T-cell (primary cell): ENCODE measurements around the gene TESK1. TPM values are rescaled to one million over a fixed set of nuclear protein-coding genes. Genes with fewer than 3 reads are reported as not detected.
A peak's percentile ranks its signal among the peaks of the same experiment; 100 is the strongest.

Experiments
- ATAC-seq, 4 experiments: fragments of 200-7000 bp in 3 of 4; fragments of 150-1000 bp in 1 of 4; cut with Tn5 transposase; replicated peaks in 1 of 4; 1 replicate in 3 of 4; 2 replicates in 1 of 4; pipeline ENCODE4 v1.10.0; 2021; ENCODE audit warnings: moderate library complexity in 3 of 4, mild to moderate bottlenecking in 2 of 4, moderate number of reproducible peaks in 1 of 4
- CTCF ChIA-PET, 2 donors: fragments of 300-600 bp; sonication (Branson Sonifier 250); formaldehyde crosslinking; loops; one replicate each; lab custom pipeline; 2022; ENCODE audit warnings: antibody characterized with exemption in 2 of 2; lab: Charles Lee
- POLR2A ChIA-PET, 2 donors: fragments of 300-600 bp; sonication (Branson Sonifier 250); formaldehyde crosslinking; loops; one replicate each; lab custom pipeline; 2022; ENCODE audit warnings: antibody characterized with exemption in 2 of 2; lab: Charles Lee
- DNase-seq, 35 experiments: peaks; one replicate each; pipeline versions ENCODE4 v3.0.0 to v3.0.0-alpha.2; 2013 to 2023
- H3K27ac ChIP-seq: one replicate; pipeline ENCODE4 v1.5.1; 2013; ENCODE audit warnings: low read length
- H3K27me3 ChIP-seq, 2 experiments: replicated peaks in 1 of 2; 1 replicate in 1 of 2; 2 replicates in 1 of 2; pipeline versions ENCODE4 v1.6.1 to v1.7.0; 2013; ENCODE audit warnings: low read length in 1 of 2, mixed read lengths in 1 of 2; ENCODE audit not compliant: control insufficient read depth in 2 of 2, insufficient read depth in 2 of 2; ENCODE audit errors: extremely low read depth in 1 of 2
- H3K36me3 ChIP-seq, 2 donors: 1 replicate in 1 of 2; 2 replicates in 1 of 2; pipeline versions ENCODE4 v1.6.1 to v1.7.0; 2013; ENCODE audit warnings: low read length in 1 of 2; ENCODE audit not compliant: control insufficient read depth in 2 of 2, insufficient read depth in 1 of 2; ENCODE audit errors: extremely low read depth in 1 of 2
- H3K4me1 ChIP-seq, 2 experiments: 1 replicate in 1 of 2; 2 replicates in 1 of 2; pipeline versions ENCODE4 v1.6.1 to v1.7.0; 2013; ENCODE audit warnings: low read length in 2 of 2, mixed read lengths in 1 of 2; ENCODE audit not compliant: insufficient read depth in 2 of 2, control insufficient read depth in 1 of 2; ENCODE audit errors: extremely low read depth in 1 of 2
- H3K4me3 ChIP-seq, 2 donors: 1 replicate in 1 of 2; 2 replicates in 1 of 2; pipeline versions ENCODE4 v1.5.1 to v1.7.0; 2013; ENCODE audit warnings: mild to moderate bottlenecking in 2 of 2, low read length in 1 of 2, moderate library complexity in 1 of 2; ENCODE audit not compliant: control insufficient read depth in 1 of 2; ENCODE audit errors: extremely low read depth in 1 of 2
- H3K9me3 ChIP-seq: 2 replicates; pipeline ENCODE4 v1.7.0; 2013
- H3K27ac Mint-ChIP-seq, 2 donors: one replicate each; pipeline ENCODE4 v1.8.0; 2020 to 2021; ENCODE audit warnings: mild to moderate bottlenecking in 2 of 2, mixed read lengths in 2 of 2
- H3K27me3 Mint-ChIP-seq, 2 donors: one replicate each; pipeline ENCODE4 v1.8.0; 2021 to 2022; ENCODE audit warnings: mixed read lengths in 2 of 2
- H3K36me3 Mint-ChIP-seq: one replicate; pipeline ENCODE4 v1.8.0; 2021; ENCODE audit warnings: mixed read lengths
- H3K4me1 Mint-ChIP-seq, 3 donors: one replicate each; pipeline ENCODE4 v1.8.0; 2020 to 2022; ENCODE audit warnings: mixed read lengths in 3 of 3, mild to moderate bottlenecking in 1 of 3
- H3K4me3 Mint-ChIP-seq, 3 donors: one replicate each; pipeline ENCODE4 v1.8.0; 2020 to 2022; ENCODE audit warnings: mild to moderate bottlenecking in 3 of 3, mixed read lengths in 3 of 3, moderate library complexity in 3 of 3
- H3K9me3 Mint-ChIP-seq, 3 donors: one replicate each; pipeline ENCODE4 v1.8.0; 2020 to 2022; ENCODE audit warnings: mixed read lengths in 3 of 3
- WGBS: methylation state at CpG from one replicate; pipeline ENCODE4 v1.1.5; 2013; ENCODE audit warnings: missing lambda C conversion rate; ENCODE audit not compliant: insufficient coverage; 5-methylcytosine and 5-hydroxymethylcytosine counted together
- total RNA-seq, 35 experiments: library from RNA in 6 of 35; stranded (reverse) in 6 of 35; fragments of 120-200 nt in 1 of 35; gene quantifications; one replicate each; pipeline versions ENCODE4 v1.2.1 to v1.2.4 and lab custom pipeline; 2013 to 2026

The TESK1 gene
- total RNA-seq, 5 donors from 2014 or later (not counting 1 experiment from before 2014, with no cell fraction given) = 24.2 to 56.1 (median 47.6) TPM

- Histone ChIP-seq H3K4me1 (peaks cover 23 to 48% of the 10 kb centered on the region in 2 experiments), H3K27ac (peak overlapping the region; percentile 68), H3K27me3 (no peaks in the 10 kb centered on the region), H3K9me3 (no peaks in the 10 kb centered on the region), H3K4me3 (peak overlapping the region; percentile 68 to 76), H3K36me3 (no peaks in the 10 kb centered on the region)
- H3K27me3 Mint-ChIP-seq = no peaks in the 10 kb centered on the region
- H3K4me3 Mint-ChIP-seq = peak overlapping the region; percentile 78 to 88 (median 85)
- 91% methylated on average over 11 of the region's 17 CpGs for WGBS
- no peak for ATAC-seq
- ChIA-PET CTCF (interaction anchor here (0.6 to 2.2 kb wide), 6 partner anchors 12 to 173 kb away, joined by 3 to 8 read pairs (median 6); partner anchors contain the start of genes CCDC107 (in 2 of the 2) and RMRP (in 2 of the 2)), POLR2A (interaction anchor here (0.6 kb wide), 2 partner anchors 13 to 278 kb away, joined by 3 read pairs; no protein-coding TSS in a partner anchor)
- peaks cover 45 to 53% (median 49%) of the 10 kb centered on the region in 3 donors for H3K4me1 Mint-ChIP-seq
- H3K27ac Mint-ChIP-seq = peak overlapping the region; percentile 87 to 95
- no peak for DNase-seq
- H3K9me3 Mint-ChIP-seq = no peaks in the 10 kb centered on the region
- no peaks in the 10 kb centered on the region for H3K36me3 Mint-ChIP-seq
Observed at GRCh38 chr9:35615981-35616680, 11.1 kb downstream of the TESK1 start.

DNA sequence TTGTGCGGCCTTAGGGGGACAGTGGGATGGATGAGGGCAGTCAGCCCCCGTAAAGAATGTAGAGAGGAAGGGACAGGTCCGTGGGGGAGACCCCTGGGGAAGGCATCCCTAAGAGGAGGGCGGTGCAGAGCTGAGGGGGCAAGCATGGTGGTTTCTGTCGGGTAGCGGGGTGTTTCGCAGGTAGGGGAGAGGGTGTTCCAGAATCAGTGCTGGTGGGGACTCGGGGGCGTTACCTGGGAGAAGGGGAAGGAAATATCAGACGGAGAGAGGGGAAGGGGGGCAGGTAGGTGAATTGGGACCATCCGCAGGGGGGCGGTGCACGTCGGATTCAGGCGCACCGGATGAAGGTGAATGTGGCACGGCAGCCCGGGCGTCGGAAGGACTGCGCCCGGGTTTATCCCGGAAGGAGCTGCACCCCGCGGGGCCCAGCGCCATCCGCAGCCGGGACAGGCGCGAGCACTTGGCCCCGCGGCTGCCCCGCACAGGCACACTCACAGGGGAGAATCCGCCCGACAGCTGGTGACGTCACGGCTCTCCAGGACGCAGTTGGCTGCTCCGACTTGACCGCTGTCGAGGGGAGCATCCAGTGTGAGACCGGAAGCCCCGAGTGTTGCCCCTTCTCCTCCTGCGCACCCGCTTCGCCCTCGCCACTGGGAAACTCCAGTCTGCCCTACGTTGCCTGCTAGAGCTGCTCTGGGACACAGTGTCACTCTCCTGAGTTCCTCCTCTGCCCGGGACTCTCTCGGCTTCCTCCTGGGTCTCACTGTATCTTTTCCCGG is 11.8 kb downstream of the TESK1 start:
- ChIA-PET POLR2A (no interaction called here), CTCF (interaction anchor here (0.6 to 2.2 kb wide), 14 partner anchors 8 to 140 kb away, joined by 3 to 8 read pairs (median 4); partner anchors contain the start of genes CCDC107 (in 2 of the 2), RMRP (in 2 of the 2), ARHGEF39 (in 1 of the 2) and CREB3 (in 1 of the 2))
- DNase-seq (peak; percentile 41 to 81 (median 61)), ATAC-seq (peak; percentile 79 to 84 (median 82))
- H3K9me3 Mint-ChIP-seq = no peaks in the 10 kb centered on the region
- peak overlapping the region; percentile 78 to 88 (median 85) for H3K4me3 Mint-ChIP-seq
- WGBS = 10% methylated on average over 51 of the region's 51 CpGs
- peak overlapping the region; percentile 68 for H3K27ac ChIP-seq
- no peaks in the 10 kb centered on the region for H3K36me3 ChIP-seq
- no peaks in the 10 kb centered on the region for H3K27me3 ChIP-seq
- peak overlapping the region; percentile 68 to 76 for H3K4me3 ChIP-seq
- peak overlapping the region; percentile 87 to 95 for H3K27ac Mint-ChIP-seq
- no peaks in the 10 kb centered on the region for H3K36me3 Mint-ChIP-seq
- H3K27me3 Mint-ChIP-seq = no peaks in the 10 kb centered on the region
- H3K9me3 ChIP-seq = no peaks in the 10 kb centered on the region
- peaks cover 40 to 51% (median 42%) of the 10 kb centered on the region in 3 donors for H3K4me1 Mint-ChIP-seq
- peaks cover 23 to 46% of the 10 kb centered on the region in 2 experiments for H3K4me1 ChIP-seq

- no peaks in the 10 kb centered on the region for H3K36me3 ChIP-seq
- ChIA-PET POLR2A (no interaction called here), CTCF (interaction anchor here (0.6 to 2.2 kb wide), 14 partner anchors 8 to 139 kb away, joined by 3 to 8 read pairs (median 4); partner anchors contain the start of genes CCDC107 (in 2 of the 2), RMRP (in 2 of the 2), ARHGEF39 (in 1 of the 2) and CREB3 (in 1 of the 2))
- no peak for ATAC-seq
- H3K4me3 ChIP-seq = peak overlapping the region; percentile 68 to 76
- H3K4me1 ChIP-seq = peaks cover 23 to 46% of the 10 kb centered on the region in 2 experiments
- no peak for DNase-seq
- Mint-ChIP-seq H3K36me3 (no peaks in the 10 kb centered on the region), H3K27me3 (no peaks in the 10 kb centered on the region), H3K27ac (peak overlapping the region; percentile 87 to 95), H3K9me3 (no peaks in the 10 kb centered on the region), H3K4me3 (peak overlapping the region; percentile 78 to 88 (median 85)), H3K4me1 (peaks cover 40 to 53% (median 40%) of the 10 kb centered on the region in 3 donors)
- H3K27me3 ChIP-seq = no peaks in the 10 kb centered on the region
- peak overlapping the region; percentile 68 for H3K27ac ChIP-seq
- WGBS = 81% methylated on average over 7 of the region's 8 CpGs
- no peaks in the 10 kb centered on the region for H3K9me3 ChIP-seq
Observed at GRCh38 chr9:35617548-35617947, 12.5 kb downstream of the TESK1 start.

GRCh38 chr9:35618325-35618727 is 13.3 kb downstream of the TESK1 start, which contains the start of gene CD72:
CD72 (minus strand) TSS chr9:35618413; CDS start chr9:35618303, 110 bp downstream.
- no peaks in the 10 kb centered on the region for H3K27me3 ChIP-seq
- ATAC-seq (no peak), DNase-seq (no peak)
- peak within 1 kb of the TSS; percentile 87 to 95 for H3K27ac Mint-ChIP-seq
- peak within 1 kb of the TSS; percentile 68 to 76 for H3K4me3 ChIP-seq
- H3K9me3 ChIP-seq = no peaks in the 10 kb centered on the region
- peaks cover 40 to 53% (median 40%) of the 10 kb centered on the region in 3 donors for H3K4me1 Mint-ChIP-seq
- peaks cover 23 to 46% of the 10 kb centered on the region in 2 experiments for H3K4me1 ChIP-seq
- H3K9me3 Mint-ChIP-seq = no peaks in the 10 kb centered on the region
- ChIA-PET POLR2A (no interaction called here), CTCF (interaction anchor here in 1 of 2 donors (1.5 kb wide), 1 partner anchor 20 kb away, joined by 4 read pairs; no protein-coding TSS in a partner anchor)
- 92% methylated on average over 6 of the region's 7 CpGs for WGBS
- H3K36me3 ChIP-seq = no peaks in the 10 kb centered on the region
- peak within 1 kb of the TSS; percentile 78 to 88 (median 85) for H3K4me3 Mint-ChIP-seq
- H3K36me3 Mint-ChIP-seq = no peaks in the 10 kb centered on the region
- no peaks in the 10 kb centered on the region for H3K27me3 Mint-ChIP-seq
- H3K27ac ChIP-seq = peak within 1 kb of the TSS; percentile 68

DNA sequence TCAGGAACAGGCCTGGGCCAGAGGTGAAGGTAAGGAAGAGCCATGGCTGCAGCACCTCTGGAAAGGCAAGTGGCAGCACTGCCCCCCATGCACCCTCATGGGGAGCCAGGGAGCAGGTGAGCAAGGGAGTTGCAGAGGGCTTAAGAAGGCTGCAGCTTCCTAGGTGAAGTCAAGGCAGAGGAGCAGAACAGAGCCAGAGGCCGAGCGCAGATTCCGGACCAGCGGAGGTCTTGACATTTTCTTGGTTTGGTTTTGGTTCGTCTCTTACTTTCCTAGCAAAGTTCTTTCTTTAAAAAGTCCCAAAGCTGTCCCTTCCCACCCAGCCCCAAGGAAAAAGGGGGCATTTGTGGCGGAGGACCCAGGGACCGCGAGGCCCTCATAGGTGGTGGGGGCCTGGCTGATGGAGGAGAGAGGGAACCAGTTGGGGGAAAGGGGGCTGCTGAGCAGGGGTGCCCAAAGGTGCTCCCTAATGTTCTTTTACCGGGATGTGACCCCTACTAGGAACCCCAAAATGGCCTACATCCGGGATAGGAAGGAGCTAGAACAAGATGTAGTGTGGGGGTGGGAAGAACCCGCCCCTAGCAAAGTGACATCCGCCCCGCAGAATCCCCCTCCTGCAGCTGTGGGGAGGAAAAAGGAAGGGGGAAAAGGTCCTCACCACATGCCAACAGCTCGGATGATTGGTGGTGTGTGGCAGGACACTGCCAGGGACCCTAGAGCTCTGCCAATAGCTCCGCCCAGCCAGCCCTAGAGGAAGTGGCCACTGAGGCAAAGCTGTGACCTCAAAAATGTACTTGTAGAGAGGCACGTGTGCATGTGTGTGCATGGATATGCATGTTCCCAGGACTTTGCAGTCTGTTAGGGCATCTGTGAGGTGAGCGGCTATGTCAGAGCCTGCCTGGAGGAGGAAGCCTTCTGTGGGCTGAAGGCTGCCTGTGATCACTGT is 14.1 kb downstream of the TESK1 start:
- peak; percentile 14 to 52 (median 39) for ATAC-seq
- H3K27me3 Mint-ChIP-seq = no peaks in the 10 kb centered on the region
- H3K27ac ChIP-seq = peak overlapping the region; percentile 68
- peak overlapping the region; percentile 87 to 89 for H3K27ac Mint-ChIP-seq
- H3K4me3 Mint-ChIP-seq = peak overlapping the region in 1 of 3 donors; percentile 88
- ChIA-PET CTCF (interaction anchor here (0.6 to 1.5 kb wide), 6 partner anchors 20 to 193 kb away, joined by 3 to 6 read pairs (median 4); partner anchors contain the start of genes CCDC107 (in 1 of the 2), RMRP (in 1 of the 2) and SPAG8 (in 1 of the 2)), POLR2A (interaction anchor here in 1 of 2 donors (0.8 kb wide), 1 partner anchor 88 kb away, joined by 6 read pairs; no protein-coding TSS in a partner anchor)
- H3K9me3 ChIP-seq = no peaks in the 10 kb centered on the region
- H3K4me3 ChIP-seq = peak overlapping the region; percentile 18 to 36
- DNase-seq = peak in 27 of 35 experiments; percentile 20 to 71 (median 43)
- H3K4me1 ChIP-seq = peaks cover 23 to 46% of the 10 kb centered on the region in 2 experiments
- WGBS = 25% methylated on average over 7 of the region's 17 CpGs
- no peaks in the 10 kb centered on the region for H3K36me3 Mint-ChIP-seq
- H3K27me3 ChIP-seq = no peaks in the 10 kb centered on the region
- peaks cover 40 to 53% (median 40%) of the 10 kb centered on the region in 3 donors for H3K4me1 Mint-ChIP-seq
- no peaks in the 10 kb centered on the region for H3K36me3 ChIP-seq
- H3K9me3 Mint-ChIP-seq = no peaks in the 10 kb centered on the region
